ENCODE data around the gene OTOP2.

DNA sequence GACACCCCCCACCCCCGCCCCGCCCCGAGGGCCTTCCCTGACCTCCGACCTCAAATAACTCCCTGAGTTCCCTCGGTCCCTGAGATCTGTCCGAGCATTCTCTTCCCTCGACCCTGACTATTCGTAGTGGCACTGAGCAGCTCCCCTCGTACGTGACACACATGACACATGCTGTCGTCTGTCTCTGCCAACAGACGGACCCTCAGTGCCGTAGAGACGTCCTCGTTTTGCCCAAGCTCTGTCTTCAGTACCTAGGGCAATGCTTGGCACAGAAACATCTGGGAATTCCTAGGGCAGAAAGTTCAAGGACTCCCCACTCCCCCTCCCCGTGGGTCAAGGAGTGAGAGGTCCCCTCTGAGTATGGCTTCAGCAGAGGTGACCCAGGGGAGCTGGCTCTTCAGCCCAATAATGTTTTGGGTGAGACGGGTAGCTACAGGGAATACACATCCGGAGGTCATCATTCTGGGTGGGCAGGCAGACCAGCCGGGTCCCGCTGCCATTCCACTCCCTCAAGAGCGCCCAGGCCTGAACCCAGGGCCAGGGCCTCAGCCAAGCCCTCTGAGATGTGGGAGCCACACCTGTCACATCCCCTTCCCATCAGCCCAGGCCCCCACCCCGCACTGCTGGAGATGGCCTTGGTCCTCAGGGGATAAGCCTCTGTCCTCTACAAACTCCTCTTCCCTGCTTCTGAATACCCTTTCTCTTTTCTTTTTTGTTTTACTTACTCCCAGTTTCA, 30.0 kb upstream of the OTOP2 start:
- TF ChIP-seq, protein P1, sequence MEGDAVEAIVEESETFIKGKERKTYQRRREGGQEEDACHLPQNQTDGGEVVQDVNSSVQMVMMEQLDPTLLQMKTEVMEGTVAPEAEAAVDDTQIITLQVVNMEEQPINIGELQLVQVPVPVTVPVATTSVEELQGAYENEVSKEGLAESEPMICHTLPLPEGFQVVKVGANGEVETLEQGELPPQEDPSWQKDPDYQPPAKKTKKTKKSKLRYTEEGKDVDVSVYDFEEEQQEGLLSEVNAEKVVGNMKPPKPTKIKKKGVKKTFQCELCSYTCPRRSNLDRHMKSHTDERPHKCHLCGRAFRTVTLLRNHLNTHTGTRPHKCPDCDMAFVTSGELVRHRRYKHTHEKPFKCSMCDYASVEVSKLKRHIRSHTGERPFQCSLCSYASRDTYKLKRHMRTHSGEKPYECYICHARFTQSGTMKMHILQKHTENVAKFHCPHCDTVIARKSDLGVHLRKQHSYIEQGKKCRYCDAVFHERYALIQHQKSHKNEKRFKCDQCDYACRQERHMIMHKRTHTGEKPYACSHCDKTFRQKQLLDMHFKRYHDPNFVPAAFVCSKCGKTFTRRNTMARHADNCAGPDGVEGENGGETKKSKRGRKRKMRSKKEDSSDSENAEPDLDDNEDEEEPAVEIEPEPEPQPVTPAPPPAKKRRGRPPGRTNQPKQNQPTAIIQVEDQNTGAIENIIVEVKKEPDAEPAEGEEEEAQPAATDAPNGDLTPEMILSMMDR (conservative IDR thresholded peaks at IDR 0.05; ENCODE audit: low read depth, low read length): no peak
- no peak for TF ChIP-seq EZH2 (IDR thresholded peaks at IDR 0.05; ENCODE audit: low read length, unreplicated experiment)

Measured in PC-3 (cell line).